NCI-H1436 (cell line): Measurements from ENCODE around the gene ARHGAP23.
"Not testable (repeated sequence)": the region's sequence is repeated elsewhere in the genome, so short reads cannot be mapped to it uniquely, and the experiment has no call there.

Experiments used
- DNase-seq: peaks from one replicate; lab custom pipeline; 2025; lab: John Stamatoyannopoulos, UW

The ARHGAP23 gene

DNA sequence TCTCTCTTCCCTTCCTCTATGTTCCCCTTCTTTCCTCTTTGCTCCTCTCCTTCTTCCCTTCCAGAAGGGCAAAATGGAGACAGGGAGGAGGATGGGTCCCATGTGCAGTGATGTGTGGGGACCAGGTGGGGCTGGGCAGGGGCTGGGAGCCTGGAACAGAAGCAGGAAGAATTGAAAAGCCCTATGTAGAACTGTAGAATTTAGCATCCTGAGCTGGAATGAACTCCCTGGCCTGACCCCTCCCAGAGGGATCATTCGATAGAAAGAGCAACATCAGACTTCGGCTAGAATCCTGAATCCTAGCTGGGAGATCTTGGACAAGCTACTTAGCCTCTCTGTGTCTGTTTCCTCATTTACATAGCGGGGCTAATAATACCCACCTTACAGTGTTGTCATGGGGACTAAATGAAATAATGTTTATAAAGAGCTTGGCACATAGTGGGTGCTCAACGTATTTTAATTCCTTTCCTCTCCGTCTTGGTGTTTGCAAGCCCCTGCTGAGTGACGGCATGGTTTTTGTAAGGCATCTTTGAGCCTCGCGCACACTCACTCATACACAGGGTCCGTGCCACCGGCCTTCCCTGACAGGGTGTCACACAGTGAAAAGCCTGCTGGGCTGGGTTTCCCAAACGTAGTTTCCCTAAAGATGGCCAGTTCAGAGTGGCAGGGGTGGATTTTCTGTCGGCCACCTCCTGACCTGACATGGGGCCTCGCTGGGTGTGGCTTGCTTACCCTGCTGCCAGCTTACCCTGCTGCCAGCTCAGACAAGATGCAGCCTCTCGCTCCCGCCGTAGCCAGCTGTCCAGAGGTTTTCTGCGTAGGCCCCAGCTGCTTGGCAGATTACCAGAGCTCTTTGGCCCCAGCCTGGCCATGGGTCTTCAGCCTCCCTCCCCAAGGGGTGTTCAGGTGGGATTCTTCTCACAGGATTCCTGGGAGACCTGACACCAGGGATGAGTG, 6.1 kb upstream of the ARHGAP23 start:
- no peak for DNase-seq

DNA sequence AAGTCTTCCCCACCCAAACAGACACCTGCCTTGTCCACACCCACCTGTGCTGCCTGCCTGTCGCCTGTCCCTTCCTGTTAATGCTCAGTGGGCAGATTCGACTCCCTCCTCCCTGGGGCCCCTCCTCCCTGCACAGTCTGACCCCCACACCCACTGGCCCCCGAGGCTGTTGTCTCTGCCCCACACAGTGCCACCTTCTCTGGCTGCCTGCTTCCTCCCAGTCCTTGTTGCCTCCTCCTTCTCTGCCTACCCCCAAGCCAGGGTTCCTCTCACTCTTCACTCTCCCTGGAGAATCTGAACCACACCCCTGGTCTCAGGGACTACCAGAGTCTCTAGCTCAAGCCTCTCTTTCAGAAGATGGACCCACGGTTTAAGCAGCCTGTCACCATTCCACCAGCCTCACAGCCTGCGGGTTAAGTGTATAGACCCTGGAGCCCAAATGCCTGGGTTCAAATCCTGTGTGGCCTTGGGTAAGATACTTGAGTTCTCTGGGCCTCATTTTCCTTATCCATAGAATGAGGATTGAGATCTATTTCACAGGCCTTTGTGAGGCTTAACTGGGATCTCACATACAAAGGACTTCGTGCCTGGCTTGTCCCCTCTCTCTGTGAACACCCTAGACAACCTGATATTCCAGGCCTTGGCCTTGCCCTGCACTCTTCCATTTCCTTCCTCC, 3.8 kb upstream of the ARHGAP23 start:
- DNase-seq, result no peak

DNA sequence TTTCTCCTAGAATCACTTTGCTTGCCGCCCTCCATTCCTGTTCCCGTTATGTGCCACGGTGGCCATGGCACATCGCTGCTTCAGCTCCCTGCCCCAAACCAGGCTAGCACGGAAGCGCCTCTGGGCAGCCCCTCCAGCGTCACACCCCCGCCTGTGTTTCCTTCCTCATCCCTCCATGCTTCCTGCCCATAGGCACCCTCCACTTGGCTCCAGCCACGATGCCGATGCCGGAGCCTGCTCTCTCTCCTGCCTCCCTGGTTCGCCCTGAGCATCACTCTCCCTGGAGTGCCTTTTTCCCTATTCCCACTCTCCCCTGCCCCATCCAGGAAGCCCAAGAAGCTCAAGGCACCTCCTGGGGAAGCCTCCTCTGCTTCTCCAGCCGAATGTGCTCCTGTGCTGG, 3.2 kb upstream of the ARHGAP23 start:
- no peak for DNase-seq

GRCh38 chr17:38425744-38426143, 2.5 kb upstream of the ARHGAP23 start:
- no peak for DNase-seq

GRCh38 chr17:38426441-38426840, 1.8 kb upstream of the ARHGAP23 start:
- no peak for DNase-seq

DNA sequence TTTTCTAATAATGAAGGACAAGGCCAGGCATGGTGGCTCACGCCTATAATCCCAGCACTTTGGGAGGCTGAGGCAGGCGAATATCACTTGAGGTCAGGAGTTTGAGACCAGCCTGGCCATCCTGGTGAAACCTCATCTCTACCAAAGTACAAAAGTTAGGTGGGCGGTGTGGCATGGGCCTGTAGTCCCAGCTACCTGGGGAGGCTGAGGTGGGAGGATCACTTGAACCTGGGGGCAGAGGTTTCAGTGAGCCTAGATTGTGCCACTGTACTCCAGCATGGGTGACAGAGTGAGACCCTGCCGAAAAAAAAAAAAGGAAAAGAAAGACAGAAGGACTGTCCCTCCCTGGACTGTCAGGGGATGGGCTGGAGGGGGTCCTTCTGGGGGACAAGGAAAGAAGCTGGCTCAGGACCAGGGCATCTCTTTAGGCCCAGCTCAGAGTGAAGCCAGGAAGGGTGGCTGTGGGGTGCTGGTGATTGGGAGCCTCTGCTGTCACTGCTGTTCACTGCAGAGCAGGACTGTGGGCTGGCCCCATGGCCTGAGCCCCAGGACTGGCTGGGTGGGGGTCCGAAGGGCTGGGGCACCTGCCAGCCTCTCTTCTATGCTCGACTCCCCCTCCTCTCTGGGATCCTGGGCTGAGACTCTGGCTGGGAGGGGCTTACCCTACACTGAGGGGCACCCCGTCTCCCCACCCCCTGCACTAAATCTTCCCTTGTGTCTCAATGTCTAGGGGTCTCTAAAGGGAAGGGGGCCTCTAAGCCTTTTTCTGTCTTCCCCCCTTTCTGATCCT, 909 bp upstream of the ARHGAP23 start:
- no peak for DNase-seq

- DNase-seq, result no peak
These were observed 543 bp downstream of the ARHGAP23 start for GRCh38 chr17:38428643-38429371.

GRCh38 chr17:38429476-38430100, 1.3 kb downstream of the ARHGAP23 start:
- no peak for DNase-seq

DNA sequence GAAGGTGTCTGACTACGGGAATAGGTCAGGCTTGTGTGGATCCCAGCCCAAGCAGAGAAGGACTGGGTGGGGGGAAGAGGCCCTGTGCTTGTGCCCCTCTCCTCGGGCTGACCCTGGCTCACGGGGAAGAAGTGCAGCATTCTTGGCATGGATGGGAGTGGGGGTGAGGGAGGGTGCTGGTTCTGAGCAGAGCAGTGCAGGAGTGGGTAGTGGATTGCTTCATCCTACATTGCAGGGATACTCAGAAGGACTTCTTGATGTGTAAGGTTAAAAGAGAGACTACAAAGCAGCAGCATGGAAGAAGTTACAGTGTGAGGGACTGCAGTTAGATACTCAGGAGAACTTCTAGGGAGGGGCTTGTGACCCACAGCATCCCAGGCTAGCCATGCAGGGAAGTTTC, 2.1 kb downstream of the ARHGAP23 start:
- DNase-seq, result no peak

GRCh38 chr17:38430822-38431221, 2.6 kb downstream of the ARHGAP23 start:
- no peak for DNase-seq

DNA sequence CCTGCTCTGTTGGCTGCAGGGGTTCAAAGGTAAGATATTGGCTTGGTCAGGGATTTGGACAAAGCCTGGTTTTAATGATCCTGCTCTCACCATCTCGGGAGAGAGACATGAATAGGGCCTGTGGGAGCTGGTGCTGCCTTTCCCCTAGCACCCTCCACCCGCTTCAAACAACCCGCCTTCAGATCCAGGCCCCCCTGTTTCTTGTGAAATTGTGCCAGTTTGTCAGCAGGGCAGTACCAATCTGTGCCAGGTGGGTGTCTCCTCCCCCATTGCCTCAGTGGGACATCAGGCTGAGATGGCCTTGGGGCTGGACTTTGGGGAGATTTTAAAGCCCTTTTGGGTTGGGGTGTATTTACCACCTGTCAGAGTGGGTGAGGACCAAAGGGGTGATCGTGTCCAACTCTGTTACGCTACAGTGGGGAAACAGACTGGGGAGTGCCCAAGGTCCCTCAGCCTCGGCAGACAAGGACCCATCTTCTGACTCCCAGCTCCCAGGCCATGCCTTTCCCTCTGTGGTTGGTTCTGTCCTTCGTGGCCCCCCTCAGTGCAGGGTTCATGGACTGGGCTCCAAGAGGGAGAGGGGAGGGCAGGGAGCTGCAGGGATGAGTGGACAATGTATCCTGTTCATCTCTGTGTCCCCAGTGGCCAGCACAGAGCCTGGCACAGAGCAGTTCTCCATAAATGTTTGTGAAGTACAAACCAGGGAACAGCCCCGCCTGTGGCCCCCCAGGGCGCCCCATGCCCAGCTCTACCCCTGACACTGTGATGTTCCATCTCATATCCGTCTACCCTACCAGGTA, 3.3 kb downstream of the ARHGAP23 start:
- DNase-seq, result no peak

- DNase-seq, result no peak
These were observed 6.0 kb downstream of the ARHGAP23 start for GRCh38 chr17:38434178-38434665.

GRCh38 chr17:38435795-38436194, 7.5 kb downstream of the ARHGAP23 start:
- DNase-seq, result no peak

GRCh38 chr17:38436386-38436785, 8.1 kb downstream of the ARHGAP23 start:
- no peak for DNase-seq

DNA sequence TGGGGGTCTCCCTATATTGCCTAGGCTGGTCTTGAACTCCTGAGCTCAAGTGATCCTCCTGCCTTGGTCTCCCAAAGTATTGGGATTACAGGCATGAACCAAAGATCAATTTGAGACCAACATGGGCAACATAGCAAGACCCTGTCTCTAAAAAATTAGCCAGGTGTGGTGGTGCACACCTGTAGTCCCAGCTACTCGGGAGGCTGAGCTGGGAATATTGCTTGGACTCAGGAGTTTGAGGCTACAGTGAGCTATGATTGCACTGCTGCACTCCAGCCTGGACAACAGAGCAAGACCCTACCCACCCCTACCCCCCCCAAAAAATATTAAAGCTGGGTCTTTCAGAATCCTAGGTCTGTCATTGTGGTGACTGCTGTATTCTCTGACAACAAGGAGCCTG, 9.0 kb downstream of the ARHGAP23 start:
- DNase-seq, result not testable (repeated sequence)

GRCh38 chr17:38439436-38439835, 11.2 kb downstream of the ARHGAP23 start:
- DNase-seq, result no peak

DNA sequence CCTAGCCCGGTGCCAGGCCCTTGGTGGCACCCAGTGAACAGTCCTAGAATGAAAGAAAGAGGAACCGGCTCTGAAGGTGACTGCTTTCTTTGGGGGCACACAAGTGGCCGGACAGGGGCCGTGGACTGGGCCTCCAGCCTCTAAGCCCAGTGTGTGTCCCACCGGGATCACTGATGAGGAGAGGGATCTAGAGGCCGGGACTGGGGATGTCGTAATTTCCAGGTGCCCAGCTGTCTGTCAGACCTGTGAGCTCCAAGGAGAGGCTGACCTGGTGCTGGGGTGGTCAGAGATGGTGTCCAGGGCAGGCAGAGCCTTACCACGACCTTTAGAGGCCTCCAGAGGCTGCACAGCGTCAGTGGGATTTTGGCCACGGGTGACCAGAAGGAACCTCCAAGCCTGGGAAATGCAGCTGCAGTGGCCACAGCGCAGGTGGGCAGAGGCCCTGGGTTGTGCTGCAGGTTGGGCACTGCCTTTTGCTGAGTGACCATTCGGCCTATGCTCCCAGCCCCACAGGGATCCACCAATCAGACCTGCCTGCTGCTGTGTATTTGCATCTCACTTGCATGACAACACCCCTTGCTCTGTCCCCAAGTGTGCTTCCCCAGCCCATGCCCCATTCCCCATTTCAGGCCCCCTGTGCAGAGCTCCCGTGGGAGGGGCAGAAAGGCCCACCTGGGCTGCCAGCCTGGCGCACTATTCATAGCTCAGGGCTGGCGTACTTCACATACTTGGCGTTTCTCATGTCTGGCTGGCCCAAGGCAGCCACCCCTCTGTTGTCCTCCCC, 12.5 kb downstream of the ARHGAP23 start:
- DNase-seq, result no peak

DNA sequence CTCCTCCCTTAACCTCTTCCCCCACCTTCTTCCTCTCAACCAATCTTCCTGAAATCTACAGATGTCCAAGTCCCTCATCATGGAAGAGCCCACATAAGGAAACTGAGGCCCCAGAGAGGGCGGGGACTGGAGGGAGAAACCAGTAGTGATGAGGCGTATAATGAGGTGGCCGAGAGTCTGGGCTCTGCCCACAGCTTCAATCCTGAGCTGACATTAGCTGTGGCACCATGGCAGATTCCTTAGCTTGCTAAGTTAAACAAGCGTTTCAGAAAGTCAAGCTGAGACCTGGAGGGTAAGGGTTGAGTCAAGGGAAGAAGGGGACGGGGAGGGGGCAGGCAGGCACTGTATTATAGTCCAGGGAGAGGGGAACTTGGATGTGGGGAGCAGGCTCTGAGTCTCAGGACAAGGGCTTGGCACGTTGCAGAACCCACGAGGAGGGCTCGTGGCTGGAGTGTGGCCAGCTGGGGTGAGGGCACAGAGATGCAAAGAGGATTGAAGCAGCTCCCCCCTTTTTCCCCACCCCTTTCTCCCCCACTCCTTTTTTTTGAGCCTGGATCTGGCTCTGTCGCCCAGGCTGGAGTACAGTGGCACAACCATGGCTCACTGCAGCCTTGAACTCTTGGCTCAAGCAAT, 13.3 kb downstream of the ARHGAP23 start:
- DNase-seq, result no peak

- DNase-seq, result no peak
These were observed 14.3 kb downstream of the ARHGAP23 start for GRCh38 chr17:38442548-38442947.
